HG03103 (cell line): ENCODE measurements around the gene TRIM45.
"Not testable (repeated sequence)": the region's sequence is repeated elsewhere in the genome, so short reads cannot be mapped to it uniquely, and the experiment has no call there.

Experiments
- ATAC-seq: cut with Tn5 transposase; IDR thresholded peaks from one replicate; pipeline ENCODE4 v1.9.1; 2021; ENCODE audit warnings: low read depth; ENCODE audit not compliant: unreplicated experiment

The TRIM45 gene

GRCh38 chr1:117121589-117122329 is at the start of gene TRIM45:
TSS of gene TRIM45 (minus strand) at chr1:117121749. CDS start at chr1:117121201, 548 bp downstream.
- peak; percentile 86 for ATAC-seq

- ATAC-seq = no peak
Observed at GRCh38 chr1:117169871-117170596, 48.5 kb upstream of the TRIM45 start.

GRCh38 chr1:117167402-117167801 is 45.9 kb upstream of the TRIM45 start:
- ATAC-seq = no peak

GRCh38 chr1:117166076-117166475 is 44.5 kb upstream of the TRIM45 start:
- no peak for ATAC-seq

GRCh38 chr1:117164209-117164608 is 42.7 kb upstream of the TRIM45 start:
- no peak for ATAC-seq

- ATAC-seq = no peak
Observed at GRCh38 chr1:117162816-117163215, 41.3 kb upstream of the TRIM45 start.

GRCh38 chr1:117161887-117162286 is 40.3 kb upstream of the TRIM45 start:
- ATAC-seq = no peak

GRCh38 chr1:117151305-117151704 is 29.8 kb upstream of the TRIM45 start:
- not testable (repeated sequence) for ATAC-seq

- ATAC-seq = no peak
Observed at GRCh38 chr1:117150316-117150715, 28.8 kb upstream of the TRIM45 start.

- ATAC-seq = no peak
Observed at GRCh38 chr1:117147856-117148588, 26.5 kb upstream of the TRIM45 start.

GRCh38 chr1:117147341-117147831 is 25.8 kb upstream of the TRIM45 start:
- ATAC-seq = no peak

- no peak for ATAC-seq
Observed at GRCh38 chr1:117146575-117147340, 25.2 kb upstream of the TRIM45 start.

GRCh38 chr1:117146072-117146471 is 24.5 kb upstream of the TRIM45 start:
- ATAC-seq = no peak

- no peak for ATAC-seq
Observed at GRCh38 chr1:117143871-117144270, 22.3 kb upstream of the TRIM45 start.

- ATAC-seq = no peak
Observed at GRCh38 chr1:117143172-117143571, 21.6 kb upstream of the TRIM45 start.

GRCh38 chr1:117142200-117142599 is 20.7 kb upstream of the TRIM45 start:
- no peak for ATAC-seq

GRCh38 chr1:117138561-117138960 is 17.0 kb upstream of the TRIM45 start:
- no peak for ATAC-seq

GRCh38 chr1:117138106-117138505 is 16.6 kb upstream of the TRIM45 start:
- no peak for ATAC-seq

GRCh38 chr1:117137281-117137855 is 15.8 kb upstream of the TRIM45 start:
- no peak for ATAC-seq

- ATAC-seq = no peak
Observed at GRCh38 chr1:117136749-117137148, 15.2 kb upstream of the TRIM45 start.
